BE2C (cell line): ENCODE data around the gene C16orf95.

ENCODE experiments used
- DNase-seq: peaks from one replicate; pipeline ENCODE4 v3.0.0-alpha.2; 2020
- H3K27me3 ChIP-seq: fragments of 250-450 bp; sonication (Bioruptor Pico); 2 replicates; pipeline ENCODE4 v1.5.1; 2020; ENCODE audit warnings: mild to moderate bottlenecking
- H3K36me3 ChIP-seq: fragments of 250-450 bp; sonication (Bioruptor Pico); 2 replicates; pipeline ENCODE4 v1.5.1; 2020; ENCODE audit warnings: mild to moderate bottlenecking
- H3K4me1 ChIP-seq: fragments of 250-450 bp; sonication (Bioruptor Pico); 2 replicates; pipeline ENCODE4 v1.5.1; 2020
- H3K4me3 ChIP-seq: 2 replicates; pipeline ENCODE4 v1.5.1; 2011; ENCODE audit warnings: low read depth, low read length
- H3K9me3 ChIP-seq: fragments of 250-450 bp; sonication (Bioruptor Pico); 2 replicates; pipeline ENCODE4 v1.5.1; 2020
- TF ChIP-seq, protein P1 (sequence below): IDR thresholded peaks from 2 replicates; pipeline ENCODE4 v1.5.1; 2012; ENCODE audit warnings: mild to moderate bottlenecking, low read depth, low read length

Gene C16orf95

DNA sequence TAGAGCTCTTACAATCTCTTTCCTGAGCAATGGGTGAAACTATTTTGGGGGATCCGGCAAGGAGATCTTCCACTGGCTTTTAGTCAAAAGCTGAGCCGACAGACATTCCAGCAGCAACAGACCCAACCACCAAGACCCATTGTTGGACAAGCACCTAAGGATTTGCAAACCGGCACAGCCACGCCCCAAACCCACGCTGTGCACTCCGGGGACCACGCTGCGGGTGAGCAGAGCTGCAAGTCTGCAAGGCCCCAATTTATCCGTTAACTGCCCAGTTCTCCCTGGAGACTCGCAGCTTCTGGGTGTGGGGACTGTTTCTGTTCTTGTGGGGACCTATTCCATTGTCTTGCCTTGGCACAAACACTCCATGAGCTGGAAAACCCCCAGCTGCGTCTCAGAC, 45.9 kb downstream of the C16orf95 start:
- no peak overlapping the region for H3K4me3 ChIP-seq
- no peak for DNase-seq
- no peaks in the 10 kb centered on the region for H3K4me1 ChIP-seq
- TF ChIP-seq, protein P1, sequence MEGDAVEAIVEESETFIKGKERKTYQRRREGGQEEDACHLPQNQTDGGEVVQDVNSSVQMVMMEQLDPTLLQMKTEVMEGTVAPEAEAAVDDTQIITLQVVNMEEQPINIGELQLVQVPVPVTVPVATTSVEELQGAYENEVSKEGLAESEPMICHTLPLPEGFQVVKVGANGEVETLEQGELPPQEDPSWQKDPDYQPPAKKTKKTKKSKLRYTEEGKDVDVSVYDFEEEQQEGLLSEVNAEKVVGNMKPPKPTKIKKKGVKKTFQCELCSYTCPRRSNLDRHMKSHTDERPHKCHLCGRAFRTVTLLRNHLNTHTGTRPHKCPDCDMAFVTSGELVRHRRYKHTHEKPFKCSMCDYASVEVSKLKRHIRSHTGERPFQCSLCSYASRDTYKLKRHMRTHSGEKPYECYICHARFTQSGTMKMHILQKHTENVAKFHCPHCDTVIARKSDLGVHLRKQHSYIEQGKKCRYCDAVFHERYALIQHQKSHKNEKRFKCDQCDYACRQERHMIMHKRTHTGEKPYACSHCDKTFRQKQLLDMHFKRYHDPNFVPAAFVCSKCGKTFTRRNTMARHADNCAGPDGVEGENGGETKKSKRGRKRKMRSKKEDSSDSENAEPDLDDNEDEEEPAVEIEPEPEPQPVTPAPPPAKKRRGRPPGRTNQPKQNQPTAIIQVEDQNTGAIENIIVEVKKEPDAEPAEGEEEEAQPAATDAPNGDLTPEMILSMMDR = no peak
- H3K9me3 ChIP-seq = no peaks in the 10 kb centered on the region
- H3K36me3 ChIP-seq = no peaks in the 10 kb centered on the region
- peaks cover 4% of the 10 kb centered on the region for H3K27me3 ChIP-seq

DNA sequence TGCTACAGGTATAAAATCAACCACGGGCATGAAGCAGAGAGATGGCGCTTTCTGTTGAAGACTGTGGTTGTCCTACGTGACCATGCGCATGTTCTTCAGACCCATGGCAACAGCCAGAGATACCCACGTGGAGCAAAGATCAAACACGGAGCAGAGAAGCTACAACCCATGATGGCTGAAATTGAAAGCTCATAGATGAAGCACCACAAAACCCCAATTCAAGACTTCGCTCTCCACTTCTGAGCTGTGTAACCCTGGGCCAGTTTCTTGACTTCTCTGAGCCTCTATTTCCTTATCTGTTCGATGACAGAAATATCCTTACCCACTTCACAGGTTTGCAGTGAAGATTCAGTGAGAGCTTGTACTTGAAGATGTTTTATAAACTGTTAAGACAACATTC, 49.6 kb downstream of the C16orf95 start:
- Histone ChIP-seq H3K4me3 (no peak overlapping the region), H3K9me3 (no peaks in the 10 kb centered on the region; the same call in 1 of the 2 replicates), H3K27me3 (no peaks in the 10 kb centered on the region), H3K4me1 (no peaks in the 10 kb centered on the region), H3K36me3 (no peaks in the 10 kb centered on the region)
- TF ChIP-seq, protein P1 = no peak
- no peak for DNase-seq

DNA sequence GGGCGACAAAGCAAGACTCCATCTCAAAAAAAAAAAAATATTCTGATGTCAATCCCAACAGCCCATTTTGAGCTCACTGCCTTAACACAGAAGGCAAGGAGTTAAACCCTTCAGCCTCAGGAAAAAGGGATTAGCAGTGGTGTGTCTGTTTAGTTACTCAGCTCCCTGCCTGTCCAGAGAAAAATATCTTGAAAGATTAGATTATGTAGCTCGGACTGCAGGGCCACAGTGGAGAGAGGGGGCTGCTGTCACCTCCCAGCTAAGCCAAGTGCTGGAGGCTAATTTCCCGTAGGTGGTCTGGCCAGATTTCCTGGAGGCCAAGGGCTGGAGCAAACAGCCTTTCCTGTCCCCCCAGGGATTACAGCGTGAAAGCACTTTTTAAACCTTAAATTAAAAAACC, 50.3 kb downstream of the C16orf95 start:
- Histone ChIP-seq H3K4me3 (no peak overlapping the region), H3K9me3 (no peaks in the 10 kb centered on the region; the same call in 1 of the 2 replicates), H3K4me1 (no peaks in the 10 kb centered on the region), H3K27me3 (no peaks in the 10 kb centered on the region), H3K36me3 (no peaks in the 10 kb centered on the region)
- TF ChIP-seq, protein P1 = no peak
- DNase-seq = no peak

DNA sequence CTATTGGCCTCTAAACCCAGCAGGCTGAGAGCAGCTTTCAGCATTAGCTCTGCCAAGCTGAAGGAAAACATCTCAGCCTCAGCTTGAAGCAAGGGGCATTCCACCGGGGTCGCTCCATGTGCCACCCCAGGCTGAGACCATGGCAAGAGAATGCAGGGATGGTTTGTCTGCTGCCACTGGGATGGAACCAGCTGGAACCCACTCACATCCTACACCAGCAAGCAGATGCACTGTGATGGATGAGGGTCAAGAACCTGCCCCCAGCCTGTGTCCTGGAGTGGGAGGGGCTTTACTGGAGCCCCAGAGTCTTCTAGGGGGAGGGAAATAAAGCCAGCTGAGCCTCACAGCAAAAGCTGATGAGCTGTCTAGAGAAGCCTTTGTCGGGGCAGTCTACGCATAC, 51.9 kb downstream of the C16orf95 start:
- H3K9me3 ChIP-seq = no peaks in the 10 kb centered on the region; the same call in 1 of the 2 replicates
- no peak overlapping the region for H3K4me3 ChIP-seq

DNA sequence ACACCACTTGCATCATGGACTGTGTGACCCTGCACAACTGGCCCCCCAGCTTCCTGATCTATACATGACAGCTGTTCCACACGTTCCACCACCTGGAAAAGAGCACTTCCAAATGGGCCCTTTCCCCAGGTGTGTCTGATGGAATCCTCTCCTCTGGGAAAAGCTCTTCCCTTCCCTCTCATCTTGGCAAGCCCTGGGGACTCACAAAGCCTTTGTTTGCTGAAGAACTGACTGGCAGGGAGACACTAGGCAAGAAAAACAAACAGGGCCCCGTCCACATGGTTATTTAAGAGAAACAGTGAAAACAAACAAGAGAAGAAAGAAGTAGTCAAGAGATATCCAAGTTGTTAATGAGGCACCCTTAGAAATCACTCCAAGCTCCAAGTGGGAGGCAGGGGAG, 52.6 kb downstream of the C16orf95 start:
- TF ChIP-seq, protein P1 = no peak
- no peak overlapping the region for H3K4me3 ChIP-seq
- no peaks in the 10 kb centered on the region for H3K4me1 ChIP-seq
- DNase-seq = no peak
- no peaks in the 10 kb centered on the region for H3K27me3 ChIP-seq
- no peaks in the 10 kb centered on the region for H3K36me3 ChIP-seq
- no peaks in the 10 kb centered on the region; the same call in 1 of the 2 replicates for H3K9me3 ChIP-seq

More for the DNA sequence above, 51.9 kb downstream of the C16orf95 start:
- TF ChIP-seq, protein P1 = no peak
- no peaks in the 10 kb centered on the region for H3K36me3 ChIP-seq
- H3K4me1 ChIP-seq = no peaks in the 10 kb centered on the region
- DNase-seq = no peak
- H3K27me3 ChIP-seq = no peaks in the 10 kb centered on the region

DNA sequence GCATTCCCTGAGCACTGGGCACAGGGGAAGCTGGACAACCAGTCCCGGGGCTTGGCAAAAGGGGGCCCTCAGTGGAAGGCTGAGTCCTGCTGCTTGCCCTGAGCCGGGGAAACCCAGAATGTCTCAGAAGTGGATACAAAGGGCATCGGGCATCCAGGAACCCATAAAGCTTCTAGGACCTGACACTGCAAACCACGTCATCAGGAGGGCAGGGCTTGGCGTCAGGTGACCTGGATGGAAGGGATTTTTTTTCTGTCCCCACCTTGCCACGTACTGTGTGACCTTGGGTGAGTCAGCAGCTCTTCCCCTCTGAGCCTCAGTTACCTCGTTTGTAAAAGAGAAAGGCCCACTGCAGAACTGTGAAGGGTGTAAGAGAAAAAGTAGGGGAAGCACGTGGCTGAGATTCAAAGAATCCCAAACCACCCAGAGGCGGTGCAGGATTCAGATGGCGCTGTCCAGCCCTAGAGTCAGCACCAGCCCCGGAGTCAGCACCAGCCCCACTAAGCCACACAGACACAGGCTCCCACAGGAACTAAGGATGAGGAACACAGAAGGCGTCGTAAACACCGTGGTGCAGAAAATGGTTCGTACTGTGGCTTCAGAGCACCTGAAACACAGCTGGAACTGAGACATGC, 53.7 kb downstream of the C16orf95 start:
- H3K36me3 ChIP-seq = no peaks in the 10 kb centered on the region
- TF ChIP-seq, protein P1 = no peak
- no peaks in the 10 kb centered on the region for H3K4me1 ChIP-seq
- no peaks in the 10 kb centered on the region; the same call in 1 of the 2 replicates for H3K9me3 ChIP-seq
- H3K4me3 ChIP-seq = no peak overlapping the region
- H3K27me3 ChIP-seq = no peaks in the 10 kb centered on the region
- no peak for DNase-seq
